Esophagus squamous epithelium (tissue), 4 donors: Measurements from ENCODE around the gene YEATS4.

ENCODE experiments used
- POLR2A ChIP-seq, 4 donors: fragments of 450-650 bp; IDR thresholded peaks; one replicate each; pipeline ENCODE4 v1.6.1; 2017; ENCODE audit warnings: antibody characterized with exemption in 4 of 4, mild to moderate bottlenecking in 4 of 4, moderate library complexity in 3 of 4
- TF ChIP-seq, protein P1 (sequence below), 6 experiments: fragments of 450-650 bp in 4 of 6; fragments of 200-600 bp in 2 of 6; sonication (generic) in 2 of 6; IDR thresholded peaks; one replicate each; pipeline ENCODE4 v1.5.1; 2016 to 2019; ENCODE audit warnings: antibody characterized with exemption in 6 of 6, mild to moderate bottlenecking in 4 of 6, moderate library complexity in 4 of 6

DNA sequence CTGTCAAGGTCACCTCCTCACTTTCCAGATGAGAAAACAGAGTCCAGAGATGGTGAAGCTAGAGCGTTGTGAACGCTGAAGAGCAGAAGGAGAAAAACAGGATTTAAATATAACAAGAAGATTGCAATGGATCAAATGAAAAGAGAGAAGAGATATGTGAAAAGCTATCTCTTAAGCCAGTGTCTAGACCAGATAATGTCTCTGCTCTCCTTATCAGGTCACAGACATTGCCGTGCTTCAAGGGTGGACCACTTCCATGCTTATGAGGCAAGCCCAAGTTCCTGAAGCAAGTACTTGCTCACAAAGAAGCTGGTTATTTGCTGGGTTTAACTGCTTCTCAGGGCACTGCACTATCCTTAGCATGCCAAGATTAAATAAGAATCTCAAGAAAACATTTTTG is 79.0 kb downstream of the YEATS4 start:
- TF ChIP-seq, protein P1, sequence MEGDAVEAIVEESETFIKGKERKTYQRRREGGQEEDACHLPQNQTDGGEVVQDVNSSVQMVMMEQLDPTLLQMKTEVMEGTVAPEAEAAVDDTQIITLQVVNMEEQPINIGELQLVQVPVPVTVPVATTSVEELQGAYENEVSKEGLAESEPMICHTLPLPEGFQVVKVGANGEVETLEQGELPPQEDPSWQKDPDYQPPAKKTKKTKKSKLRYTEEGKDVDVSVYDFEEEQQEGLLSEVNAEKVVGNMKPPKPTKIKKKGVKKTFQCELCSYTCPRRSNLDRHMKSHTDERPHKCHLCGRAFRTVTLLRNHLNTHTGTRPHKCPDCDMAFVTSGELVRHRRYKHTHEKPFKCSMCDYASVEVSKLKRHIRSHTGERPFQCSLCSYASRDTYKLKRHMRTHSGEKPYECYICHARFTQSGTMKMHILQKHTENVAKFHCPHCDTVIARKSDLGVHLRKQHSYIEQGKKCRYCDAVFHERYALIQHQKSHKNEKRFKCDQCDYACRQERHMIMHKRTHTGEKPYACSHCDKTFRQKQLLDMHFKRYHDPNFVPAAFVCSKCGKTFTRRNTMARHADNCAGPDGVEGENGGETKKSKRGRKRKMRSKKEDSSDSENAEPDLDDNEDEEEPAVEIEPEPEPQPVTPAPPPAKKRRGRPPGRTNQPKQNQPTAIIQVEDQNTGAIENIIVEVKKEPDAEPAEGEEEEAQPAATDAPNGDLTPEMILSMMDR (IDR thresholded peaks at IDR 0.05), result no peak
- no peak for TF ChIP-seq POLR2A (IDR thresholded peaks at IDR 0.05)
